ENCODE results near the gene TWIST1.

Gene TWIST1

DNA sequence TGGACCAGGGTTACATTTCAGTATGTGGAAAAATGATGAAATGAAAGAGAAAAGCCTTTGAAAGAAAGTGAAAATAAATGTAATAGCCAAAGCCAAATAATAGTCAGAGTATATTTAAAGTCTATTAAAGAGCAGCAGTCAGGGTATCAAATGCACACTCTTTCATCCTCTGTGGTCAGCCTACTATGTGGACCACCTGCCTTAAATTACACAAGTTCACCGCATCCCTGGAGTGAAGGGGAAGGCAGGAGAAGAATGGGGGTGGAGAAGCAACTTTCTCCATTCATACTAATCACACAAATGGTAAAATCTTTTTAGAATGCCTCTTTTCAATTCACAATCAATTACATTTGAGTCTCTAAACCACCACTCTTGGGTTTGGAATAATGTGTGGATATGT, 16.0 kb downstream of the TWIST1 start:
- TF ChIP-seq, protein P1, sequence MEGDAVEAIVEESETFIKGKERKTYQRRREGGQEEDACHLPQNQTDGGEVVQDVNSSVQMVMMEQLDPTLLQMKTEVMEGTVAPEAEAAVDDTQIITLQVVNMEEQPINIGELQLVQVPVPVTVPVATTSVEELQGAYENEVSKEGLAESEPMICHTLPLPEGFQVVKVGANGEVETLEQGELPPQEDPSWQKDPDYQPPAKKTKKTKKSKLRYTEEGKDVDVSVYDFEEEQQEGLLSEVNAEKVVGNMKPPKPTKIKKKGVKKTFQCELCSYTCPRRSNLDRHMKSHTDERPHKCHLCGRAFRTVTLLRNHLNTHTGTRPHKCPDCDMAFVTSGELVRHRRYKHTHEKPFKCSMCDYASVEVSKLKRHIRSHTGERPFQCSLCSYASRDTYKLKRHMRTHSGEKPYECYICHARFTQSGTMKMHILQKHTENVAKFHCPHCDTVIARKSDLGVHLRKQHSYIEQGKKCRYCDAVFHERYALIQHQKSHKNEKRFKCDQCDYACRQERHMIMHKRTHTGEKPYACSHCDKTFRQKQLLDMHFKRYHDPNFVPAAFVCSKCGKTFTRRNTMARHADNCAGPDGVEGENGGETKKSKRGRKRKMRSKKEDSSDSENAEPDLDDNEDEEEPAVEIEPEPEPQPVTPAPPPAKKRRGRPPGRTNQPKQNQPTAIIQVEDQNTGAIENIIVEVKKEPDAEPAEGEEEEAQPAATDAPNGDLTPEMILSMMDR (IDR thresholded peaks at IDR 0.05; ENCODE audit: insufficient read depth, missing control alignments) = no peak
- no peak for DNase-seq (ENCODE audit: insufficient read length, low spot score)
- FAIRE-seq = no peak

GRCh38 chr7:19099924-19100323, 17.5 kb downstream of the TWIST1 start:
- TF ChIP-seq, protein P1 (IDR thresholded peaks at IDR 0.05; ENCODE audit: insufficient read depth, missing control alignments) = no peak
- FAIRE-seq = no peak
- no peak for DNase-seq (ENCODE audit: insufficient read length, low spot score)

GRCh38 chr7:19099194-19099593, 18.2 kb downstream of the TWIST1 start:
- DNase-seq (ENCODE audit: insufficient read length, low spot score) = no peak
- FAIRE-seq = no peak
- TF ChIP-seq, protein P1 (IDR thresholded peaks at IDR 0.05; ENCODE audit: insufficient read depth, missing control alignments) = no peak

- TF ChIP-seq, protein P1 (IDR thresholded peaks at IDR 0.05; ENCODE audit: insufficient read depth, missing control alignments) = no peak
- no peak for DNase-seq (ENCODE audit: insufficient read length, low spot score)
- no peak for FAIRE-seq
Measured at GRCh38 chr7:19098510-19098909, 18.9 kb downstream of the TWIST1 start.

GRCh38 chr7:19097165-19098055, 20.0 kb downstream of the TWIST1 start:
- FAIRE-seq = no peak
- TF ChIP-seq, protein P1 (IDR thresholded peaks at IDR 0.05; ENCODE audit: insufficient read depth, missing control alignments) = no peak
- DNase-seq (ENCODE audit: insufficient read length, low spot score) = no peak

GRCh38 chr7:19095353-19095860, 22.0 kb downstream of the TWIST1 start:
- DNase-seq (ENCODE audit: insufficient read length, low spot score) = no peak
- TF ChIP-seq, protein P1 (IDR thresholded peaks at IDR 0.05; ENCODE audit: insufficient read depth, missing control alignments) = no peak
- no peak for FAIRE-seq

Data from D721Med (cell line).